IPS-18c (cell line): ENCODE data around the gene TTLL4.
"Not testable (repeated sequence)": the region's sequence is repeated elsewhere in the genome, so short reads cannot be mapped to it uniquely, and the experiment has no call there.

ENCODE experiments used
- H3K4me3 ChIP-seq: 2 replicates; pipeline ENCODE4 v1.7.0; 2013; ENCODE audit warnings: low read depth, mild to moderate bottlenecking, low read length, moderate library complexity; ENCODE audit not compliant: insufficient read depth
- H3K9me3 ChIP-seq: one replicate; pipeline ENCODE4 v1.6.1; 2013; ENCODE audit warnings: mild to moderate bottlenecking, low read length, moderate library complexity; ENCODE audit not compliant: control insufficient read depth, insufficient read depth

TTLL4 gene

GRCh38 chr2:218755567-218756404 is 45.2 kb downstream of the TTLL4 start:
- Histone ChIP-seq H3K9me3 (no peaks in the 10 kb centered on the region), H3K4me3 (no peak overlapping the region)

GRCh38 chr2:218756599-218757377 is 46.2 kb downstream of the TTLL4 start:
- no peaks in the 10 kb centered on the region for H3K9me3 ChIP-seq
- H3K4me3 ChIP-seq, result no peak overlapping the region

- no peak overlapping the region for H3K4me3 ChIP-seq
- H3K9me3 ChIP-seq, result no peaks in the 10 kb centered on the region
Measured at GRCh38 chr2:218761795-218762194, 51.2 kb downstream of the TTLL4 start.

- not testable (repeated sequence) for H3K4me3 ChIP-seq
Measured at GRCh38 chr2:218772759-218773158, 62.1 kb downstream of the TTLL4 start.

GRCh38 chr2:218773881-218774280 is 63.2 kb downstream of the TTLL4 start:
- H3K4me3 ChIP-seq, result no peak overlapping the region

More at GRCh38 chr2:218772759-218773158, 62.1 kb downstream of the TTLL4 start:
- not testable (repeated sequence) for H3K9me3 ChIP-seq

GRCh38 chr2:218776488-218776887 is 65.9 kb downstream of the TTLL4 start:
- H3K9me3 ChIP-seq, result no peaks in the 10 kb centered on the region
- no peak overlapping the region for H3K4me3 ChIP-seq

More at GRCh38 chr2:218773881-218774280, 63.2 kb downstream of the TTLL4 start:
- no peaks in the 10 kb centered on the region for H3K9me3 ChIP-seq

- H3K9me3 ChIP-seq, result no peaks in the 10 kb centered on the region
- H3K4me3 ChIP-seq, result no peak overlapping the region
Measured at GRCh38 chr2:218777276-218777990, 66.8 kb downstream of the TTLL4 start.

- Histone ChIP-seq H3K9me3 (no peaks in the 10 kb centered on the region), H3K4me3 (no peak overlapping the region)
Measured at GRCh38 chr2:218780046-218780445, 69.4 kb downstream of the TTLL4 start.

- no peaks in the 10 kb centered on the region for H3K9me3 ChIP-seq
- H3K4me3 ChIP-seq, result peak overlapping the region; percentile 83
Measured at GRCh38 chr2:218780851-218781690, 70.4 kb downstream of the TTLL4 start.

GRCh38 chr2:218781691-218782527 is 71.3 kb downstream of the TTLL4 start, which contains the start of gene CYP27A1:
Gene CYP27A1 (plus strand): TSS chr2:218782147. CDS start chr2:218782183, 36 bp downstream.
- H3K4me3 ChIP-seq, result peak within 1 kb of the TSS; percentile 83
- no peaks in the 10 kb centered on the region for H3K9me3 ChIP-seq

GRCh38 chr2:218782528-218782844 is 71.9 kb downstream of the TTLL4 start:
- Histone ChIP-seq H3K4me3 (peak overlapping the region; percentile 83), H3K9me3 (no peaks in the 10 kb centered on the region)

GRCh38 chr2:218783688-218784087 is 73.1 kb downstream of the TTLL4 start:
- H3K4me3 ChIP-seq, result no peak overlapping the region

GRCh38 chr2:218785103-218785502 is 74.5 kb downstream of the TTLL4 start:
- Histone ChIP-seq H3K4me3 (no peak overlapping the region), H3K9me3 (no peaks in the 10 kb centered on the region)

More at GRCh38 chr2:218783688-218784087, 73.1 kb downstream of the TTLL4 start:
- H3K9me3 ChIP-seq, result no peaks in the 10 kb centered on the region

GRCh38 chr2:218786133-218786532 is 75.5 kb downstream of the TTLL4 start:
- no peaks in the 10 kb centered on the region for H3K9me3 ChIP-seq

GRCh38 chr2:218788529-218789255 is 78.1 kb downstream of the TTLL4 start:
- no peak overlapping the region for H3K4me3 ChIP-seq
- H3K9me3 ChIP-seq, result no peaks in the 10 kb centered on the region

More at GRCh38 chr2:218786133-218786532, 75.5 kb downstream of the TTLL4 start:
- H3K4me3 ChIP-seq, result no peak overlapping the region
